Stimulated activated naive CD4-positive, alpha-beta T cell (primary cell): ENCODE measurements around the gene GATAD2A.

Experiments
- DNase-seq, 6 experiments: peaks; one replicate each; lab custom pipeline; 2025; lab: John Stamatoyannopoulos, UW

The GATAD2A gene

DNA sequence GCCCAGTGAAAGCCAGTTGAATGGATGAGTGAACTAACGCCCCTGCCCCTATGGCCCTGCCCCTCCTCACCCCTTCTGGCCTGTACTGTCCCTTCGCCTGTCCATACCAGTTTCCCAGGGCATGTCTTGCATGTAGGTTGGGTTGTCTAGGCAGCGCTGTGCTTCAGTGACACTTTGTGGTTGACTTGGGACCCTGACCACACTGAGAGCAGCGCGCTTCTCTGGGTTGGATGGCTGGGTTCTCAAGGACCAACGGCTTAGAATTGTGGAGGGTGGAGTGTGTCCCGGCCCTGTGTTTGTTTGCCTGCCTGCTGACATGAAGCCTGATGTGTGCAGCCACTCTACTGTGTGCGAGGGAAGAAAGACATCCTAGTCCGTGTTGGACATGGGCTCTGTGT is 15.8 kb downstream of the GATAD2A start:
- no peak for DNase-seq

GRCh38 chr19:19422156-19422555 is 16.7 kb downstream of the GATAD2A start:
- DNase-seq, result no peak

DNA sequence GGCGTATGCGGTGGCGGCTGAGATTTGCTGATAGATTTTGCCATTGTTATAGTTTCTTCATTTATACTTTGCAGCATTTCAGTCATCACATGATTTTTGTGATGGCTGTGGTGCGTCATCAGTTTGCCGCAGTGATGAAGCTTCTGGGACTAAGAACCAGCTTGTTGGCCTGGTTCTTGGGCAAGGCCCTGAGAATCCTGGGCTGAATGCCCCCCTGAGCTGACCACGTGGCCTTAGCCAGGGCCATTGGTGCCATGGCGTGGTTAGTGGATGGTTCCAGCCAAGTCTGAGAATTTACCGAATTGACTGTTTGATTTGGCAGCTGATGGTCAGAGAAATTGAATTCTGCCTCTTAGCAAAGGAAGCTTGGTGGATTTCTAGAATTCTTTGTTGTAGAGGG is 17.8 kb downstream of the GATAD2A start:
- no peak for DNase-seq

DNA sequence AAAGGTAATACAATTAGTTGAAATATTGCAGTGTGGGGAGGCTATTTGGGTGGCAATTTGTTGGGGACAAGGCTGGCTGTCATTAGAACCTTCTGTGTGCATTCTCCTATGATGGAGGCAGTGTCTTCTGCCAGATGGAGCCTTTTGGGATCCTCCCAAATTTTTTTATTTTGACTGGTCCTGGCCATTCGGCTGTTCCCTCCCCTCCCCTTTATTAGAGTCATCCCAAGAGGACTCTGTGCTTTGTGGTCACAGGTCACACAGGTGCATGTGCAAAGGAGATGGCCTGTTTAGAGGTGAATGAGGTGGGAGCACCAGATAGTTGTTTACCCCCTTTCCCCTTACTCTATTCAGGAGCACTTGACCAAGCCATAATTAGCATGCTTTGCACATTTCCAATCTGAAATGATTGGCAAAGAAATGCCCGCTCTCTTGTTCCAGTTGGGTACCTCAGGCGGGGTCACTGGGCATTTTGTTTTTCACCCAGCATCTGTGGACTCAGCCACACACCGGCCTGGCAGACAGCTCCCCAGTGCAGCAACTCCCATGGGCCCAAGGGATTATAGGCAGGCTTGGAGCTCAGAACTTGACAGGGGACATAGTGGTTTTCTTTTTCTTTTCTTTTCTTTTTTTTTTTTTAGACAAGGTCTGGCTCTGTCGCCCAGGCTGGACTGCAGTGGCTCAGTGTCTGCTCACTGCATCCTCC is 19.8 kb downstream of the GATAD2A start:
- DNase-seq, result no peak

- DNase-seq, result no peak
Measured at GRCh38 chr19:19426216-19426615, 20.7 kb downstream of the GATAD2A start.

DNA sequence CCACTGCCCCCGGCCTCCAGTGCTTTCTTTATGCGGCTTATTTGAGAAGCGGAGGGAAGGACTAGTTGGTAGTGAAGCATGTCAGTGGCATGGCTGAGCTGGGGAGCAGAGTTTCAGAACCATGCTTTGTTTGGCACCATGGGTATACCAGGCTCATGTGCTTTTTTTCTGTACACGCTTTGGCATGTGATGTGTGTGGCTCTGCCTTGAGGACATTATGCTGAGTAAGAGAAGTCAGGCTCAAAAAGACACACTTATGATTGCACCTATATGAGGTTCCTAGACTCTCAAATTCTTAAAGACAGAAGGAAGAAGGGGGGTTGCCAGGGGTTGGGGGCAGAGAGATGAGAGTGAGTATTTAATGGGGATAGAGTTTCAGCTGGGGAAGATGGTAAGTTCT is 21.3 kb downstream of the GATAD2A start:
- DNase-seq, result no peak

DNA sequence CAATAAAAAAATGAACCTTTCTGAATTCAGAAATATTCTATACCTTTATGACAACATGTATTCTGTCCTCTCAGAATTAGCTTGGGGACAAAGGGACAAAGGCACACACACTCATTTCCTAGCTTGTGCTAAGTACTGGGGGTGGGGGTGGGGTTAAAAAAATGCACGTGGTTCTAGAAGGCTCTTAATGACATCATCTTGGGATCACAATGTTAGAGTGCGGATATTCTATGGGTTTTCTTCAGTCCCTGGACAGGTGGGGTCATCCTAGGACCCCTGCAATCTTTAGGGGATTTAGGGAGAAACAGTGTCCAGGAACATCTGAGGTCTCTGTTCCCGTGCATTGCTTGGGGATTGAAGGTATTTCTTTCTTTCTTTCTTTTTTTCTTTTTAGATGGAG is 21.8 kb downstream of the GATAD2A start:
- no peak for DNase-seq

GRCh38 chr19:19427944-19428343 is 22.5 kb downstream of the GATAD2A start:
- no peak for DNase-seq

DNA sequence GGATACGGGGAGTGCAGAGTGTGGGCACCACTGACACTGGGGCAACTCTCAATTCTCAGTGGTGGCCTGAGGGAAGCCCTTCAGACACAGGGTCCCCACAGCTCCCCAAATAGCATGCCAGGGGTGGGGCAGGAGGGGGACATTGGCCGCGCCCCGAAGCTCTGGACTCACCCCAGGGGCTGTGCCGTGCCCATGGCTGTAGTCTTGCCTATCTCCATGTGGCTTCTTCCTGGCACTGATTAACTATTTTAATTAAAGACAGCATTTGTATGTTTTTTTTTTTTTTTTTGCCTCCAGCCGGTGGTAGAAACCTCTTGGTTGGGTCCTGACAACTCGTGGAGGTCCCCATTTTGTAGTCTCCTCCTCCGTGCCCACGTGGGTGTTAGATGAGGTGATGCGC is 23.3 kb downstream of the GATAD2A start:
- no peak for DNase-seq

DNA sequence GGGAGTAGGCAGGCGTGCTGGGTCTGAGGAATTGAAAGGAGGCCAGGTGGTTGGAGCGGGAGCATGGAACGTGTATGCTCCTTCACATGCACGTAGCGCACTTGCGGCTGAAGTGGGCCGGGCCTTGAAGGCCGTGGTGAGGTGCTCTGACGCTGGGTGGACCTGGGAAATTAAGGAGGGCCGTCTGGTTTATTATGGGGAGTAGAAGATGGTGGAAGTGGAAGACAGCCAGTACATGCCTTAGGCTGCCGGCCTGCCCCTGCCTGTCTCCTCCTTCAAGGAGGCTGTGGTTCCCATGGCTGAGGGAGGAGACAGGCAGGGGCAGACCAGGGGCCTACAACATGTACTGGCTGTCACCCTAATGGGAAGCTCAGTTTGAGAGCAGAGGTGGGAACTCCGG is 23.9 kb downstream of the GATAD2A start:
- no peak for DNase-seq

GRCh38 chr19:19432732-19433131 is 27.3 kb downstream of the GATAD2A start:
- DNase-seq, result no peak

- DNase-seq, result no peak
Measured at GRCh38 chr19:19433666-19434213, 28.3 kb downstream of the GATAD2A start.

DNA sequence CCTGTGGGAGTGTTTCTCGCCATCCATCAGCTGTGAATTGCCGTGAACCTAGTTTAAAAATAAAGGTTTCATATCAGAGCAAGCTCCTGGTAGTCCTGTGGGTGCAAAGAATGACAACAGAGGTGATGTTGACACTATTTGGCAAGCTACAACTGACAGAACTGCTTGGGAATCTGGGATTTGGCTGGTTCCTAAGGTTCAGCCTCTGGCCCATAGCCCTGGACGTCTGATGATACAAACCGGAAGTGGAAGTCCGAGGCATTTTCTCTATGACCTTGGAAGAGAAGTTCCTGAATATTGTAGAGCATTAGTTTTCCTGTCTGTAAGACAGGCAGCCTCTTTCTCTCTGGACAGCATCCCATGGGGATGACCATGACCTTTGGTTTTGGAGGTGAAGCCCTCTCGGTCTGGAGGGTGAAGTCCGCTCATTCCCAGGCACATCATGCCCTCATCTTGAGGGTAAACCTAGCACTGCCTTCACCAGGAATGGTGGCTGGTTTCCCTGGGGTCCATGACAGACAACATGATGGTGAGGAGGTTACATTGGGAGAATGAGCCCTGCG is 29.1 kb downstream of the GATAD2A start:
- DNase-seq, result no peak

- DNase-seq, result no peak
Measured at GRCh38 chr19:19436137-19436691, 30.7 kb downstream of the GATAD2A start.

- no peak for DNase-seq
Measured at GRCh38 chr19:19438366-19439175, 33.1 kb downstream of the GATAD2A start.

GRCh38 chr19:19439176-19439482 is 33.7 kb downstream of the GATAD2A start:
- DNase-seq, result no peak

DNA sequence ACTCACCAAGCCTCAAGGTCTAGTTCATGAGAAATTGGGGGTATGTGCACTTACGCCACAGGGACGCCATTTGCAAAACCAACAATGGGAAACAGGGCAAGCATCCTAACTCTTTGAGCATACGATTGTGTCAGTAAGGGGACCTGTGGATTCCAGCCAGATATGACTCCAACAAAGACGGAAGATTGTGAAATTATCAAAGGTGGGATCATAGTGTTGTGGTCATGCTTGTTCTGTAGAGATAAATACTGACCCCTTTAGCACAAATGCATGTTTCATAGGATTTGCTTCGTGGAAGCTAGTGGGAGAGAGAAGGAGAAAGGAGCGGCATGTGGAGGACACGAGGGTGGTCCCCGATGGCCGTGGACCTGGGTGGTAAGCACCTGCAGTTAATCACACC is 37.8 kb downstream of the GATAD2A start:
- DNase-seq, result no peak

- DNase-seq, result no peak
Measured at GRCh38 chr19:19443902-19444680, 38.6 kb downstream of the GATAD2A start.

DNA sequence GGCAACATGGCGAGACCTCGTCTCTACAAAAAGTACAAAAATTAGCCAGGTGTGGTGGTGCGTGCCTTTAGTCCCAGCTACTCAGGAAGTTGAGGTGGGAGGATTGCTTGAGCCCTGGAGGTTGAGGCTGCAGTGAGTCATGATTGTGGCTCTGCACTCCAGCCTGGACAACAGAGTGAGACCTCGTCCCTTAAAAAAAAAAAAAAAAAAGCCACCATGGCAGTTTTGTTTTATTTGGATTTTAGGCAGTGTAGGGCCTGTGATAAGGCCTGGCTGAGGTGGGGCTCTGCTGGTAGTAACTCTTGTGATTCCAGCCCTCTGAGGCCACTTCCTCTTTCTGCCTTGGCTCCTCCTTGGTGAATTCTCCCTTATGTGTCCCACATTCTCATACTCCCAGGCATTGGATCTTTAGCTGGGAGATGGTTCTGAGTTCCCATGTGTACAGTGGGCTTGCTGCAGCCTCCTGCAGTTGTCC is 39.2 kb downstream of the GATAD2A start:
- peak in 1 of 6 experiments; percentile 15 for DNase-seq

GRCh38 chr19:19445288-19445687 is 39.8 kb downstream of the GATAD2A start:
- DNase-seq, result no peak

DNA sequence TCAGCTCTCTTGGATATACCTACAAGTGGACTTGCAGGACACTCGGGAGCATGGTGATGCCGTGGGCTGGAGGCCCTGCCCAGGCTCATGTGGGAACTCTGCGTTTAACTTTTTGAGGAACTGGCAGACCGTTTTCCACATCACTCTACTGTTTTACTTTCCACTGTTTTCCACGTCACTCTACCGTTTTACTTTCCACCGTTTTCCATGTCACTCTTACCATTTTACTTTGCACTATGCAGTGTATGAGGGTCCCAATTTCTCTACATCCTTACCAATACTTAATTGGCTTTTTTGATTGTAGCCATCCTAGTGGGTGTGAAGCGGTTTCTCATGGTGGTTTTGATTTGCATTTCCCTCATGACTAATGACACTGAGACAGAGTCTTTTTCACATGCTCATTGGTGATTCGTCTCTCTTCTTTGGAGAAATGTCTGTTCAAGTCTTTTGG is 40.5 kb downstream of the GATAD2A start:
- no peak for DNase-seq
